H1 (cell line): Measurements from ENCODE around the gene IQCK. TPM values are rescaled to one million over a fixed set of nuclear protein-coding genes. Genes with fewer than 3 reads are reported as not detected.

Experiments
- CBX8 ChIP-seq: fragments of 300-800, 300-1000 bp; sonication (generic); IDR thresholded peaks from 2 replicates; pipeline ENCODE4 v1.7.1; 2016; ENCODE audit warnings: low read depth, low read length, borderline replicate concordance
- CHD2 ChIP-seq: IDR thresholded peaks from 2 replicates; pipeline ENCODE4 v1.6.1; 2012; ENCODE audit warnings: low read length, improper control_type of control experiment
- polyA plus RNA-seq, 7 experiments: library from polyadenylated mRNA; depleted of rRNA in 3 of 7; stranded (reverse) in 5 of 7; unstranded in 2 of 7; fragments of >200 nt in 5 of 7; fragments of 200-250 nt in 2 of 7; gene quantifications; 1 replicate in 5 of 7; 2 replicates in 1 of 7; 4 replicates in 1 of 7; pipeline versions ENCODE4 v1.2.1 to v1.2.3, GENCODE V29; 2011 to 2013; ENCODE audit warnings: missing spikeins in 2 of 7, mixed read lengths in 2 of 7
- total RNA-seq: library from RNA; stranded (reverse); fragmentation: NEBNext Ultra II Directional; extraction: Animal tissue kit (Norgen Biotek cat#: 25700); gene quantifications from 2 replicates; pipeline ENCODE4 v1.2.1, GENCODE V29; 2021
- TF ChIP-seq, protein P1 (sequence below): IDR thresholded peaks from 2 replicates; pipeline ENCODE4 v1.6.1; 2011; ENCODE audit warnings: low read length, improper control_type of control experiment

Gene IQCK
- total and polyA plus RNA-seq, 2 of the 8 experiments (the other 6 are each of a cell fraction or from before 2014, with no cell fraction given), result 6.2 to 9.3 TPM

DNA sequence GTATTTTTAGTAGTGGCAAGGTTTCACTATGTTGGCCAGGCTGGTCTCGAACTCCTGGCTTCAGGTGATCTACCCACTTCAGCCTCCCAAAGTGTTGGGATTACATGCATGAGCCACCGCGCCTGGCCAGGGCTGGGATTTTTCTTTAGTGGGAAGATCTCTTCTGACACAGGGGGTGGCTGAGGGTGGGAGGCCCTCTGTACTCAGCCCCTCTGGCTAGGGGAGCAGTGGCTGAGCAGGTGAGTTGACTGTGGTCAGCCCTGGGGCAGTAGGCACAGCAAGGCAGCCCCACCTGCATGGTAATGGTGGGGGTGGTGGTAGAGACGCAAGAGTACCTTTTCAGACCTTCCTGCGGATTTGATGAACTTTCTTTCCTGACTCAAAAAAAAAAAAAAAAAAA is 178.9 kb downstream of the IQCK start (continued):
- TF ChIP-seq, protein P1, sequence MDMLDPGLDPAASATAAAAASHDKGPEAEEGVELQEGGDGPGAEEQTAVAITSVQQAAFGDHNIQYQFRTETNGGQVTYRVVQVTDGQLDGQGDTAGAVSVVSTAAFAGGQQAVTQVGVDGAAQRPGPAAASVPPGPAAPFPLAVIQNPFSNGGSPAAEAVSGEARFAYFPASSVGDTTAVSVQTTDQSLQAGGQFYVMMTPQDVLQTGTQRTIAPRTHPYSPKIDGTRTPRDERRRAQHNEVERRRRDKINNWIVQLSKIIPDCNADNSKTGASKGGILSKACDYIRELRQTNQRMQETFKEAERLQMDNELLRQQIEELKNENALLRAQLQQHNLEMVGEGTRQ, result no peak
- TF ChIP-seq CHD2 (no peak), CBX8 (no peak)
